GM10248 (cell line): ENCODE measurements around the gene LCE2C.
"Not testable (repeated sequence)": the region's sequence is repeated elsewhere in the genome, so short reads cannot be mapped to it uniquely, and the experiment has no call there.

Experiments
- CTCF ChIA-PET: fragments of 300-600 bp; sonication (Branson Sonifier 250); formaldehyde crosslinking; extraction: SDS; loops from one replicate; lab custom pipeline; 2021; ENCODE audit warnings: antibody characterized with exemption; lab: Yijun Ruan, JAX
- POLR2A ChIA-PET: fragments of 350-650 bp; sonication (Branson Sonifier 250); formaldehyde crosslinking; extraction: SDS; loops from one replicate; lab custom pipeline; 2020; ENCODE audit warnings: antibody characterized with exemption; lab: Yijun Ruan, JAX
- DNase-seq: peaks from one replicate; pipeline ENCODE4 v3.0.0; 2012; ENCODE audit errors: extremely low spot score
- TF ChIP-seq, protein P1 (sequence below): IDR thresholded peaks from 2 replicates; pipeline ENCODE4 v1.5.1; 2012; ENCODE audit warnings: mild to moderate bottlenecking, low read depth; ENCODE audit errors: extremely low read depth, missing control alignments, control extremely low read depth

The LCE2C gene

DNA sequence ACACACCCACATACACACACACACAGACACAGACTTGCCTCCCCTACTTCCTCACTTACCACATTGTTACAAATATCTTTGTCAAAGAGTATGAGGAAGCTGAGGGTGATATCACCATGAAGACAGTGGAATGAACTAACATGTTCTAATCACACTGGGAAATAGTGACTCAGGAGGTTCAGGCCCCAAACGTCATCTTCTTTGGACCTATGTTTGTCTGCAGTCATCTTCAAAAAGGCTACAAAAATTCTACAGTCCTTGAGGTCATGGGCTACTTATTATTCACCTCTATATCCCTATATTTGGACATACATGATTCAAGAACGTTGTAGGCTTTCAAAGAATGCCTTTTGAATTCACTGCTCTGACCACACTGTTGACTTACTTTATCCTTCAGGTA, 2.1 kb upstream of the LCE2C start:
- ChIA-PET POLR2A (no interaction called here), CTCF (no interaction called here)
- no peak for DNase-seq
- TF ChIP-seq, protein P1, sequence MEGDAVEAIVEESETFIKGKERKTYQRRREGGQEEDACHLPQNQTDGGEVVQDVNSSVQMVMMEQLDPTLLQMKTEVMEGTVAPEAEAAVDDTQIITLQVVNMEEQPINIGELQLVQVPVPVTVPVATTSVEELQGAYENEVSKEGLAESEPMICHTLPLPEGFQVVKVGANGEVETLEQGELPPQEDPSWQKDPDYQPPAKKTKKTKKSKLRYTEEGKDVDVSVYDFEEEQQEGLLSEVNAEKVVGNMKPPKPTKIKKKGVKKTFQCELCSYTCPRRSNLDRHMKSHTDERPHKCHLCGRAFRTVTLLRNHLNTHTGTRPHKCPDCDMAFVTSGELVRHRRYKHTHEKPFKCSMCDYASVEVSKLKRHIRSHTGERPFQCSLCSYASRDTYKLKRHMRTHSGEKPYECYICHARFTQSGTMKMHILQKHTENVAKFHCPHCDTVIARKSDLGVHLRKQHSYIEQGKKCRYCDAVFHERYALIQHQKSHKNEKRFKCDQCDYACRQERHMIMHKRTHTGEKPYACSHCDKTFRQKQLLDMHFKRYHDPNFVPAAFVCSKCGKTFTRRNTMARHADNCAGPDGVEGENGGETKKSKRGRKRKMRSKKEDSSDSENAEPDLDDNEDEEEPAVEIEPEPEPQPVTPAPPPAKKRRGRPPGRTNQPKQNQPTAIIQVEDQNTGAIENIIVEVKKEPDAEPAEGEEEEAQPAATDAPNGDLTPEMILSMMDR, result no peak

DNA sequence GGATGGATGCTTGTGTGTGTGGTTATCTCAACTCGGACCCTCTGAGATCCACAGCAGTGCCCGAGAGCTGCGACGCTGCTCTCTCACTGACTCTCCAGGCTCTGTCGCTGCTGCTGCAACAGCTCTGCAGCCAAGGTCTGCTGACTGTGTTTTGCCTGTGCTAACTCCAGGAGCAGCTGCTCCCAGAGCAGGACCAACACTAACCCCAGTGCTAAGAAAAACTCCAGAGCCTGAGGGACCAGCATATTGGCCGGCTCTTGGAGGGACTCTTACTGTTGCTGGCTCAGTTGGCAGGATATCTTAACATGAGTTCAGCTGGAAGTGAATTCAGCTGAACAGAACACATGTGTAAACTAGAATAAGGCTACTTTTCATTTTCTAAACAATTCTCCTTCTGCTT, 4.4 kb downstream of the LCE2C start:
- TF ChIP-seq, protein P1, result no peak
- ChIA-PET POLR2A (no interaction called here), CTCF (no interaction called here)

DNA sequence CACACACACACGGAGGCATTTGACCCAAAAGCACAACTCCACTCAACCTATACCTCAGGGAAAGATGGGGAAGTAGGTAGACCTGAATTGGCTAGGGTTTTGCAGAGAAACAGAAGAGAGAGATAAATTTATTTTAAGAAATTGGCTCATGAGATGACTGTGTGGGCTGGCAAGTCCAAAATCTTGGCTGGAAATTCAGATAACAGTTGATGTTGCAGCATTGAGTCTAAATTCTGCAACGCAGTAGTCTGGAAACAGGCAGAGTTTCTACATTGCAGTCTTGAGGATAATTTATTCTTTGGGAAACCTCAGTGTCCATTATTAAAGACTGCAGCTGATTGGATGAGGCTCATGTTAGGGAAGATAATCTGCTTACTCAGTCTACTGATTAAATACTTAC, 6.5 kb downstream of the LCE2C start:
- ChIA-PET CTCF (no interaction called here), POLR2A (no interaction called here)
- TF ChIP-seq, protein P1, result no peak
- no peak for DNase-seq

More for the DNA sequence above, 4.4 kb downstream of the LCE2C start:
- no peak for DNase-seq

DNA sequence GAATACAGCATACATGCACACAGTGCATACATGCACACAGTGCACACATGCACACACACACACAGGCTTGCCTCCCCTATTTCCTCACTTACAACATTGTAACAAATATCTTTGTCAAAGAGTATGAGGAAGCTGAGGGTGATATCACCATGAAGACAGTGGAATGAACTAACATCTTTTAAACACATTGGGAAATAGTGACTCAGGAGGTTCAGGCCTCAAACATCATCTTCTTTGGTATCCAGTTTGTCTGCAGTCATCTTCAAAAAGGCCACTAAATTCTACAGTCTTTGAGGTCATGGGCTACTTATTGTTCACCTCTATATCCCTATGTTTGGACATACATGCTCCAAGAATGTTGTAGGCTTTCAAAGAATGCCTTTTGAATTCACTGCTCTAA, 8.8 kb downstream of the LCE2C start:
- TF ChIP-seq, protein P1, result no peak
- DNase-seq, result no peak
- CTCF ChIA-PET, result no interaction called here
- POLR2A ChIA-PET, result no interaction called here

- CTCF ChIA-PET, DNase-seq, POLR2A ChIA-PET: not testable (repeated sequence)
These were observed 10.7 kb downstream of the LCE2C start, which contains the start of gene LCE2B for GRCh38 chr1:152685823-152686222. Gene LCE2B (plus strand): TSS chr1:152686123. CDS start chr1:152686844, 721 bp downstream.

- ChIA-PET POLR2A (no interaction called here), CTCF (interaction anchor here (2.4 kb wide), 1 partner anchor 10 kb away, joined by 8 read pairs; no protein-coding TSS in a partner anchor)
- TF ChIP-seq, protein P1, result no peak
- DNase-seq, result no peak
These were observed 22.9 kb downstream of the LCE2C start, which contains the start of gene LCE2A for GRCh38 chr1:152697701-152698600. Gene LCE2A (plus strand): TSS chr1:152698345. CDS start chr1:152698902, 557 bp downstream.

- TF ChIP-seq, protein P1, result no peak
- CTCF ChIA-PET, result interaction anchor here (2.4 kb wide), 1 partner anchor 12 kb away, joined by 8 read pairs; no protein-coding TSS in a partner anchor
- no peak for DNase-seq
- POLR2A ChIA-PET, result no interaction called here
These were observed 24.7 kb downstream of the LCE2C start for GRCh38 chr1:152699746-152700145.
